GM18498 (cell line): ENCODE data around the gene TMEM145.
A peak's percentile ranks its signal among the peaks of the same experiment; 100 is the strongest.
"Not testable (repeated sequence)": the region's sequence is repeated elsewhere in the genome, so short reads cannot be mapped to it uniquely, and the experiment has no call there.

Experiments used
- ATAC-seq: cut with Tn5 transposase; IDR thresholded peaks from one replicate; pipeline ENCODE4 v1.9.1; 2021; ENCODE audit warnings: mild to moderate bottlenecking, moderate library complexity; ENCODE audit not compliant: unreplicated experiment

TMEM145 gene

DNA sequence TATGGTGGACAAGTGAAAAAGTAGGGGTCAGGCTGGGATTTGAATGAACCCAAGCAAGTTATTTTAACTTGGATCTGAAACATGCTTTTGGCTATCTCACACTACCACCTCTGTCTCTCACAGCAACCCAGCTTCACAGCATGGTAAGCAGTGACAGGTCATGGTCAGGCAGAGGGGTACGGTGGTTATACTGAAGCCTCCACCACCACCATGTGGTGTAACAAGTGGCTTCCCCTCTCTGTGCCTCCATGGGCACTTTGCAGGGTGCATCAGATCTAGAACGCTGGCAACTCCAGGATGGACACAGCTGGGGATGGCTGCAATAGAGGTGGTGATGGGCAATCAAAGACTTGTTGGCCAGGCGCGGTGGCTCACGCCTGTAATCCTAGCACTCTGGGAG lies 739 bp upstream of the TMEM145 start:
- ATAC-seq, result no peak

DNA sequence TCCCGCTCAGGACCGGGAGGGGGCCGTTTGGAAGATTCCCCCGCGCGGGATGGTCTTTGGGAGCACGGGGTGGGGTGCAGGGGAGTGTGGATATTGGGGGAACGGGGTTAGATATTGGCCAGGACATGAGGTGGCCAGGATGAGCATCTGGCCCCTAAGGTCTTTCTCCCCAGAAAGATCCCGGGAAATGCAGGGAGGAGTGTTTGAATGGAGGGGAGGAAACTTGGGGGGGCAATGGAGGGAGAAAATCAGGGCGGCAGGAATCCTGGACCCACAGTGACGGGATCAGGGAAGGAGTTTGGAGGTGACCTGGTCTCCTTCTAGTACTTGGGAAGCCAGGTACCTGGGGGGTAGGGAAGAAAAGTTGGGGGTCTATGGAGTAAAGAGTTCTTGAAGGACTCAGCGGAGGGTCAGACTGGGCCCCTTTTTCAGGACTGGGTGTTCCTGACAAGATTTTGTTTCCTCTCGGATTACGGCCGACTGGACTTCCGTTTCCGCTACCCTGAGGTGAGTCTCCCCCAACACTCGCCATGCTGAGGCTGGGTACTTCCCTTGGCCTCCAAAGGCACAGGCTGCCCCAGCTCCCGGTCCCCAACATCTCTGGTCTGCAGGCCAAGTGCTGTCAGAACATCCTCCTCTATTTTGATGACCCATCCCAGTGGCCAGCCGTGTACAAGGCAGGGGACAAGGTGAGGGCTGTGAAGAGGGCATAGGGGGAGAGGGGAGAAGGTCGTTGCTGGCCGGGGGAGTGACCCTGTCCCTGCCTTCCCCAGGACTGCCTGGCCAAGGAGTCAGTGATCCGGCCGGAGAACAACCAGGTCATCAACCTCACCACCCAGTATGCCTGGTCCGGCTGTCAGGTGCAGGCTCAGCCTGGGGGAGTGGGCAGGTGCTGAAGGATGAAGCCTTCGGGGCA lies 989 bp downstream of the TMEM145 start:
- ATAC-seq, result no peak

DNA sequence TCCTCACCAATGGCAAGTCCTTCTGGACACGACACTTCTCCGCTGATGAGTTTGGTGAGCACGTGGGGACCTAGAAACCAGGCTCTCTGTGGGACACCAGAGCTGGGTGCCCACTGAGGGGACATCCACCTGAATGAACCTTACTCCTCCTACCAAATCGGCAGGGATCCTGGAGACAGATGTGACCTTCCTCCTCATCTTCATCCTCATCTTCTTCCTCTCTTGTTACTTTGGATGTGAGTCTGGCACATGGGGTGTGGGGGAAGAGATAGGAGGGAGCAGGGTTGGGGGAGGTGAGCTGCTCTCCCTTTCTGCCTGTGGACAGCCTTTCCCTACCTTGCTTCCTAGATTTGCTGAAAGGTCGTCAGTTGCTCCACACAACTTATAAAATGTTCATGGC lies 1.9 kb downstream of the TMEM145 start:
- no peak for ATAC-seq

DNA sequence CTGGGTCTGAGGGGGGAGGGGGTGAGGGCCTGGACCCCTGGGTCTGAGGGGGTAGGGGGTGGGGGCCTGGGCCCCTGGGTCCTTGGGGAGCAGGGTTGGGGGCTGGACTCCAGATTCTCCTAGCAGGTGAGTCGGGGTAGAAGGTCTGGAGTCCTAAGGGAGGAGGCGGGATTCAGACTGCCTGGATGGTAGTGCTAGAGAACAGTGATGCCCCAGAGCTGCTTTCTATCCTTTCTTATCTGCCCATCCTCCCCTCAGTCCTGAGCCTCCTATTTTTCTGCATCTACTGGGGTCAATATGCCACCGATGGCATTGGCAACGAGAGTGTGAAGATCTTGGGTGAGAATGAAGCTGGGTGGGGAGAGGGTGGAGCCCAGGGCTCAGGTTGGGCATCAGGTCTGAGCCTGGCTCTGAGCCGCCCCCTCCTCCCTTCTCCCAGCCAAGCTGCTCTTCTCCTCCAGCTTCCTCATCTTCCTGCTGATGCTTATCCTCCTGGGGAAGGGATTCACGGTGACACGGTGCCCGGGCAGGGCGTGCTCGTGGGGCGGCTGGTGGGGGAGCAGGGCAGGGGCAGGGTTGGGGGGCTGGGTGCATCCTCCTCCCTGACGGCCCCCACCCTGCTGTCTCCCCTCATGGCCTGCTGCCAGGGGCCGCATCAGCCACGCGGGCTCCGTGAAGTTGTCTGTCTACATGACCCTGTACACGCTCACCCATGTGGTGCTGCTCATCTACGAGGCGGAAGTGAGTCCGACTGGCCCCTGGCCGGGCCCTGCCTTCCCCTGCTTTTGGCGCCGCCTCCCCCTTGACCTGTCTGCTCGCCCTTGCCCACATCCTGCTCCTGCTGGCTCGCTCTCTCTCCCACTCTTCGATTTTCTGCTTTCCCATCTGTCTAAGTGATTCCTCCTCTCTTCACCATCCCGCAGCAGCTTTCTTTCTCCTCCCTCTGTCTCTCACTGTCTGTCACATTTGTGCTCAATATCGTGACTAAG lies 3.4 kb downstream of the TMEM145 start:
- no peak for ATAC-seq

DNA sequence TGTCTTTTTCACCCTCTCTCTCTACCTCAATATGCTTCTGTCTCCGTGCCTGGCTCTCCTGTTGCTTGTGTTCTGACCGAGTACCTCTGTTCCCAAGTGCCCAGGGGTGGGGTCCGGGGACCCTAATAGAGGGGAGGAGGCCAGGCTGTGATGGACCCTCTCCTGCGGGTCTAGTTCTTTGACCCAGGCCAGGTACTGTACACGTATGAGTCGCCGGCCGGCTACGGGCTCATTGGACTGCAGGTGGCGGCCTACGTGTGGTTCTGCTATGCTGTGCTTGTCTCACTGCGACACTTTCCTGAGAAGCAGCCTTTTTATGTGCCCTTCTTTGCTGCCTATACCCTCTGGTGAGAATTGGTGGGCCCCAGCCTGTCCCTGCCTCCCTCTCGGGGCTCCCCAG lies 4.4 kb downstream of the TMEM145 start:
- ATAC-seq, result no peak

DNA sequence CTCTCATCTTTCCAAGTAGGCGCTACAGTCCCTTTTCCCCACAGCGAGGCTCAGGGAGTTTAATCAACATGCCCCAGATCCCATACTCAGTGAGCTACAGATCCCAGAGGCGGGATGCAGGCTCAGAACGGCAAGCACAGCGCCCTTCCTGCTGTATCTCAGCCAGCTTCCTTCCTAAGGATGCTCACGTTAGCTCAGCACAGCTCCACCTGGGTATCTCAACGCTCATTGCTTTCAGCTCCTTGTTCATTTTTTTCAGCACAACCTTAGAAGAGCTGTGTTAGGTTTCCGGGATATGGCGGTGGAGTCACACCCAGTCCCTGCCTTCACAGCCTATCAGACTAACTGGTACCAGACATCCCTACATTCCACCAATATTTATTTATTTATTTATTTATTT lies 9.2 kb downstream of the TMEM145 start:
- ATAC-seq, result no peak

DNA sequence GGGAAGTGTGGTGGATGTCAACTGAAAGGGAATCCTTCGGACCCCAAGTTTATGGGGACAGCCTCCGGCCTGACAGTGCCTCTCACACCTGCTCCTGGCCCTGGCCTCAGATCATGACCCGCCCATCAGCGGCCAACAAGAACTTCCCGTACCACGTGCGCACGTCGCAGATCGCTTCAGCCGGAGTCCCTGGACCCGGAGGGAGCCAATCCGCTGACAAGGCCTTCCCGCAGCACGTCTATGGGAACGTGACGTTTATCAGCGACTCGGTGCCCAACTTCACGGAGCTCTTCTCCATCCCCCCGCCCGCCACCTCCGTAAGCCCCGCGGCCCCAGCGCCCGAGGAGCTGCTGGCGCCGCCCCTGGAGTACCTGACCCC lies 10.4 kb downstream of the TMEM145 start:
- no peak for ATAC-seq

DNA sequence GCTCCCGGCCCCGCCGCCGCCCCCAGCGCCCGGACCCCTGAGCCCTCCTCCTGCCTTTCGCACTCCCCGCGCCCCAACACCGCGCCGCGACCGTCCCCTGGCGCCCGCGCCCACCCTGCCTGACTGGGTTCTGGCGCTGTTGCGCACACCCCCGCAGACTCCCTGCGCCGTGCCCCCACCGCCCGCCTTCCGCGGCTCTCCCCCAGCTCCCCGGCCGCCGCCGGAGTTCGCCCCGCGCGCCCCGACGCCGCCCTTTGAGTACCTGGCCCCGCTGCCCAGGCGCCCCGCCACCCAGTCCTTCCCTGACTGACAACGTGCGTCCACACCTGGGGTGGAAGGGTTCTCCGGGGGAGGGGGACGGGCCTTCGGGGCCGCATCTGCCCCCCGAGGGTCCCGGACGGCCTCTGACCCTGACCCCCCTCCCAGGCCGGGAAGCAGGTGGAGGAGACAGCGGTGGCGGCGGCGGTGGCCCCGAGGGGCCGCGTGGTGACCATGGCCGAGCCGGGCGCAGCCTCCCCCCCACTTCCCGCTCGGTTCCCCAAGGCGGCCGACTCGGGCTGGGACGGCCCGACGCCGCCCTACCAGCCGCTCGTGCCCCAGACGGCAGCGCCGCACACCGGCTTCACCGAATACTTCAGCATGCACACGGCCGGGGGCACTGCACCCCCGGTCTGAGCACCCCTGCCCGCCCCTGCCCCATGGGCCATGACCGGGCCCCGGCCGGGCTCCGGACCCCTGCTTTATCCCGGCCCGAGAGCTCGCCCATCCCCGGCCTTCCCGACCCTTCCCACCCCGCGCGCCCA lies 10.9 kb downstream of the TMEM145 start:
- no peak for ATAC-seq

DNA sequence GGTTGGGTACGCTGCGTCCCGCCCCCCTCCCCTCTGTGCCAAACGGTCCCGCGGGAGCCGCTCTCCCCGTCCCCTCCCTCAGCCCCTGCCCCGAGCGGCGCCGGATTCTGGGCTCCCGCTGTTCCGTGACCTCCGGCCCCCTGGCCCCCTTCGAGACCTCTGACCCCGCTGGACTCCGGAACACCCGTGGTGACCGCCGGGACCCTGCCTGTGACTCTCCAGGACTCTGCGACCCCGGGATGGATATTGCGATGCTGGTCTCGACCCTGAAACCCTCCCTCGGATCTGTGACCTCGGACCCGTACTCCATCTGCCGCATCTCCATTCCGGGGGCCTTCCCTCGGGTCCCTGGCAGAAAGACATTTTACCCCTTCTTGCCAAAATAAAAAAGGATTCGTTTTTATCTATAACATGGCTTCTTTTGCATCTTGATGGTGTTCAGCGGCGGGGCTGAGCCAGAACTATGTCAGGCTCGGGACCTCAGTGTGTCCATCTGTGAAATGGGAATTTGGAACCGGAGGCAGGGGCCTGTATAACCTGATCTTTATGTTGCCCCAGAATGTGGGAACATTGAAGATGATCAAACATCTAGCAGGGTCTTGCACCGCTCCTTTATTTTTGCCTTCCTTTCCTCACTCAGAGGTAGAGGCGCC lies 11.7 kb downstream of the TMEM145 start:
- ATAC-seq, result no peak

DNA sequence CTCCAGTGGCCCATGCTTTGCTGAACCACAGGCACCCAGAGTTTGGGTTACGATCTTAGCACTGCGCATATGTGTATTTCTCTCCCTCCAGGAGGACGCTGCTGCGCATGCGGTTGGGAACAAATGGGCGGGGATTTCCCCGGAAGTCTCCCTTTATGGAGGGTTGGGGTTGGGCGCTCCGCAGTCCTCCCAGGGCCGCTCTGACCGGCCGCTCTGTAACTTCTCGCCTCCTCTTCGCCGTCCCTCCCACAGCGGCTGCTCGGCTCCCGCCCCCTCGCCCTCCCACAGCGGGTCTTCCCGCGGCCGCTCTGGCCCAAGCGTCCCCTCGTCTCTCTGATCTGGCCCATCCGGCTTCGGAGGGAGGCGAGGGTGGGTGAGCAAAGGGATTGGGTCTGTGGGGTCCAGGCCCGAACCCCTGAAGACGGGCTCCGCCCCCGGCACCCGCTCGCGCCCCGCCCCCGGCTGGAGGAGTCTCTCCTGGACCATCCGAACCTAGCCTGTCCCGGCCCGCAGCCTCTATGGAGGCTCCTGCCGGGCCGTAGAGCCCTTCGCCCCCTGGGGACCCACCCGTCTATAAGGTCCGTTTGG lies 12.3 kb downstream of the TMEM145 start, which contains the start of gene MEGF8:
MEGF8 (plus strand) TSS at position 328 of the 588 bp plus-strand sequence. CDS start 609 bp downstream, outside the sequence.
- ATAC-seq, result peak; percentile 92

DNA sequence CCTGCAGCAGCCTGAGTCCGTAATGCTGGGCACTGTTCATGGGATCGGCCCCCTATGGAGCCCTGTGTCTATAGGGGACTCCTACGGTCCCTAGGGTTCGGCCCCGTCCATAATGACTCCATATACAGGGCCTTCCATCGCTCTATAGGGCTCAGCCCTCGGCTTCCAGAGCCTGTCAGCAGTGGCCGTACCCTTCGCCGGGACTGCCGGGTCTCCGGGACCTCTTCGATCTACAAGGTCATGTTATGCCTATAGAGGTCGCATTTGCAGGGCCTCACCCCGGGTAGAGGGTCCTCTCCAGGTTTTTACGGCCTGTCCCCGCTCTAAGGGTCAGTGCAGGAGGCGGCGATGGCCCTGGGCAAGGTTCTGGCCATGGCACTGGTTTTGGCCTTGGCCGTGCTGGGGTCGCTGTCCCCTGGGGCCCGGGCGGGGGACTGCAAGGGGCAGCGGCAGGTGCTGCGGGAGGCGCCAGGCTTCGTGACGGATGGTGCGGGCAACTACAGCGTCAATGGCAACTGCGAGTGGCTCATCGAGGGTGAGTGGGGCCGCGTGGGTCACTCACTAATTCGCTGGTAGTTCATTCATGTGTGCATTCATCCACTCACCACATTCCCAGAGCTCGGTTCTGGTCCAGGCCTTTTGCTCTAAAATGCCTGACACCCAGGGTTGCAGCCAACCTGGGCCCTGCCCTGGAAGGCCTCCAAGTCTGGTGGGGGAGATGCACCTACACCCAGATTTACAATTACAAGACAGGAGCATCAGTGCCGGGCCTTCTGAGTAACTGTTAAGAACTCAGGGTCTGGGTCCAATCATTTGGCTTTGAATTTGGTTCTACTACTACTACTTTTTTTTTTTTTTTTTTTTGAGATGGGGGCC lies 13.0 kb downstream of the TMEM145 start:
- ATAC-seq, result peak; percentile 22

DNA sequence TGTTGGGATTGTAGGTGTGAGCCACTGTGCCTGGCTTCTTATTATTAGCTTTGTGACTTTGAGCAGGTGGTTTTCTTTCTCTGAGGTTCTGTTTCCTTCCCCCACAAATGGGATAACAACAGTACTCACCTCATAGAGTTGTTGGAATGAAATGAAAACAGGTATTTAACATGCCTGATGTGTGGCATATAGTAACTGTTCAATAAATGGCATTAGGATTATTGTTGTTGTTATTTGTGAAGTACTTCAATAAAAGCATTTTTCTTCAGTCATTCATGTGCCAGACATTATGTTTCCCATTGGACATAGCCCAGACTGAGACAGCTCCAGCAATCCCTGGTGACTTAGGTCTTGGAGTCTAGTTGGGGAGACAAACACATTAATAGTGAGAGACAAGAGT lies 13.9 kb downstream of the TMEM145 start:
- ATAC-seq, result no peak

DNA sequence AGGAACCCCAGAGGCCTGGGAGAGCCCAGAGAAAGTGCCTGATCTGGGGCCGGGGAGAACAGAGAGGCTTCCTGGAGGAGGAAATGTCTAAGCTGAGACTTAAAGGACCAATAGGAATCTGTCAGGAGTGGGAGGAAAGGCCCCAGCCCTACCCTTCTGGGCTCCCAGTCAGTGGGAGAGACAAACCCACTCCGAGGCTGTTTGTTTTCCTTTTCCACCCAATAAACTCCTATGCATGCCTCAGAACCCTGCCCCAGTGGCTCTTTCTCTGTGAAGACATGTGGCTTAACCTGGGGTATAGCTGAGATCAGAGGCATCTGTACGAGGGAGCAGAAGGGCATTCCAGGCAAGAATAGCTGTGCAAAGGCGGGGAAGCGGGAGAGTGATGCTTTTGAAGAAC lies 14.3 kb downstream of the TMEM145 start:
- no peak for ATAC-seq

DNA sequence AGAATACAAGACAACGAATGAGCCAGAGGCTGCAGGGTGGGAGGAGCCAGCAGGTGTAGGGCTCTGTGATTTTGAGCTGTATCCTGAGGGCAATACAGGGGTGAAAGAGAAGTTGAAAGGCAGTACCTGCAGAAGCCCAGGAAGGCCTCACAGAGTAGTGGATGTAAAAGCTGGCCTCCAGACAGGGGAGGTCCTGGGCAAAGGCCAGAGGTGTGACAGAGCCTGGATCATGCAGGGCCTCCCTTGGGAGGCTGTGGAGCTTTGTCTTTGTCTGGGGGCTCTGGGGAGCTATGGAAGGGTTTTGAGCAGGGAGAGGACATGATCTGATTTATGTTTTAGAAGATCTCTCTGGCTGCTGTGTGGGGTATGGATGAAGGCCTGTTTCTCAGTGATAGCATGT lies 15.0 kb downstream of the TMEM145 start:
- no peak for ATAC-seq

DNA sequence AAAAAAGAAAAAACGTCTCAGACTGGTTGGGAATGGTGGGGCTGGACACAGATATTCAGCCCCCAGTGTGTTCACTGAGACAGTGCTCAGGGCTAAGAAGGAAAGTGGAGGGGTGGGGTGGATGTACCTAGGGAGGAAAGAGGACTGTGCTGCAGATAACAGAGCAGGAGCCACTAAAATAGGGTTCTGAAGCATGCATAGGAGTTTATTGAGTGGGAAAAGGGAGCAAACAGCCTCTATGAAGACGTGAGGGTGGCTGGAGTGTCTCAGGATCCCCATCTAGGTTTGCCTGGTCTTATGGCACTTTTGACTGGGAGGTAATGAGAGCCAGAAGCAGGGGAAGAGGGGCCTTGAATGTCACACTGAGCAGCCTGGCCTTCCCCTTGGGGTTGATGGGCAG lies 15.7 kb downstream of the TMEM145 start:
- no peak for ATAC-seq

DNA sequence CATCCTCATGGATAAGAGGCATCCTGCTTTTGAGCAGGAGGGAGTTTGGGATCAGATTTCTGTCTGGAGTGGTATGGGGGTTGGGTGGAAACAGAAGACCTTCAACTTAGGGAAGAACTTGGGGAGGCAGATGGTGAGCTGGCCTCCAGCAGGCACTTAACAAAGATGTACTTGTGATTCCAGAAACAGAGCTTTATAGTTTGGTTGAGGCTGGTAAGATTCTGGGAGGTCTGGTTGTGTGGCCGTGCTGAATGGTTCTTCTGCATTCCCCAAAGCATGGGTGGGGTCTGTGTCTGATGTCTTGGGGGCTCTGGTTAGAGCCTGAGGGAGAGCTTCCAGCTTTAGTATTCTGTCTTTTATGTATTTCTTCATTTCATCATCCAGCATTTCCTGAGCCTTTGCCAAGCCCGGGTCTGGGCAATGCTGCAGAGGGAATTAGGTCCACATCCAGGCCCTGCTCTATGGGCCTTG lies 17.2 kb downstream of the TMEM145 start:
- no peak for ATAC-seq

DNA sequence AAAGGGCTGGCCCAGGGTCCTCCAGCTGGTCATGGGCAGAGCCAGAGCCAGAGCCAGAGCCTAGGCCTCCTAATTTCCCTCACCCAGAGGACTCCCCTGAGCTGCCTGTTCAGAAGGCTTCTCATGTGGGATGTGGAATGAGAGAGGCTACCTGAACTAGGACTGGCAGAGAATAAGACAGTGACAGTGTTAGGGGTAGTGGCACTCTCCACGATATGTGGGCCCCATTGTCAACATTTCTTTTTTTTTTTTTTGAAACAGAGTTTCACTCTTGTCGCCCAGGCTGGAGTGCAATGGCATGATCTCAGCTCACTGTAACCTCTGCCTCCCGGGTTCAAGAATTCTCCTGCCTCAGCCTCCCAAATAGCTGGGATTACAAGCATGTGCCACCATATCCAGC lies 18.2 kb downstream of the TMEM145 start:
- ATAC-seq, result not testable (repeated sequence)

DNA sequence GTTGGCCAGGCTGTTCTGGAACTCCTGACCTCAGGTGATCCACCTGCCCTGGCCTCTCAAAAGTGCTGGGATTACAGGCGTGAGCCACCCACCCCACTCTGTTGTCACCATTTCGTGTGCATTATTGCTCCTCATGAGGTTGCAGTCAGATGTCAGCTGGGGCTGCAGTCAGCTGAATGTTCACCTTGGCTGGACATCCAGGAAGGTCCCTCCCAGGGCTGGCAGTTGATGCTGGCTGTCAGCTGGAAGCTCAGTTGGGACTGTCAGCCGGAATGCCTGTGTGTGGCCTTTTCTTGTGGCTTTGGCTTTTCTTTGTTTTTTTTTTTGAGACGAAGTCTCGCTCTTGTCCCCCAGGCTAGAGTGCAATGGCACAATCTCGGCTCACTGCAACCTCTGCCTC lies 18.9 kb downstream of the TMEM145 start:
- no peak for ATAC-seq

DNA sequence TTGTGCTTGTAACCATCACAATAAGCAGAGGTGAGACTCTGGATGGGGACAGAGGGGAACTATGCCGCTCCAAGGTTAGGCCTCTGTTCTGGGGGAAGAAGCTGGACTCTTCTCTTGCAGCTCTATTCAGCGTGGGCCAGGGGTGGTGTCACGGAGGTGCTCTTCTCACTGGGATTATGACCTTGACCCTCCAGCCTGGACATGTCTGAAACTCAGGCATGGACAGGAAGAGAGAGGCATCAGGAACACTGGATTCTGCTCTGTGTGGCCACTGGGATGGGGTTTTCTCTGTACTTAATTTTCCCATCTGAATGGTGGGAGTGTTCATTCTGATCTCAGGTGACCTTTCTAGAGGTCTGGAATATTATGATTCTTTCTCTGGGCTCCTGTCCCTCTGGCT lies 19.9 kb downstream of the TMEM145 start:
- no peak for ATAC-seq
